Right atrium auricular region (tissue), 2 donors: ENCODE results near the gene FOXP1. TPM values are rescaled to one million over a fixed set of nuclear protein-coding genes. Genes with fewer than 3 reads are reported as not detected.

Experiments used
- DNase-seq: peaks from one replicate; pipeline ENCODE4 v3.0.0-alpha.2; 2019; ENCODE audit warnings: low spot score
- H3K27ac ChIP-seq, 2 donors: fragments of 200-600 bp; sonication (generic); 1 replicate in 1 of 2; 2 replicates in 1 of 2; pipeline ENCODE4 v1.5.1; 2016 to 2019
- H3K27me3 ChIP-seq, 2 donors: fragments of 200-600 bp; sonication (generic); one replicate each; pipeline versions ENCODE4 v1.5.1 to v1.6.0; 2017 to 2019
- H3K36me3 ChIP-seq: fragments of 200-600 bp; sonication (generic); one replicate; pipeline ENCODE4 v1.5.1; 2016
- H3K4me1 ChIP-seq, 2 donors: fragments of 200-600 bp; sonication (generic); one replicate each; pipeline versions ENCODE4 v1.5.1 to v1.6.0; 2017 to 2019
- H3K4me3 ChIP-seq, 2 donors: fragments of 200-600 bp; sonication (generic); 1 replicate in 1 of 2; 2 replicates in 1 of 2; pipeline ENCODE4 v1.5.1; 2017 to 2019; ENCODE audit warnings: mild to moderate bottlenecking in 1 of 2, moderate library complexity in 1 of 2
- H3K9me3 ChIP-seq, 2 donors: fragments of 200-600 bp; sonication (generic); one replicate each; pipeline ENCODE4 v1.5.1; 2019
- total RNA-seq, 2 donors: library from RNA; depleted of rRNA; stranded (reverse); fragments of >200 nt; gene quantifications; one replicate each; pipeline ENCODE4 v1.1.0, GENCODE V29; 2016
- TF ChIP-seq, protein P1 (sequence below), 2 donors: fragments of 200-600 bp; sonication (generic); IDR thresholded peaks; one replicate each; pipeline ENCODE4 v1.5.1; 2019; ENCODE audit warnings: antibody characterized with exemption in 2 of 2

FOXP1 gene
- total RNA-seq, 2 donors from 2014 or later: 39.2 to 59.0 TPM

DNA sequence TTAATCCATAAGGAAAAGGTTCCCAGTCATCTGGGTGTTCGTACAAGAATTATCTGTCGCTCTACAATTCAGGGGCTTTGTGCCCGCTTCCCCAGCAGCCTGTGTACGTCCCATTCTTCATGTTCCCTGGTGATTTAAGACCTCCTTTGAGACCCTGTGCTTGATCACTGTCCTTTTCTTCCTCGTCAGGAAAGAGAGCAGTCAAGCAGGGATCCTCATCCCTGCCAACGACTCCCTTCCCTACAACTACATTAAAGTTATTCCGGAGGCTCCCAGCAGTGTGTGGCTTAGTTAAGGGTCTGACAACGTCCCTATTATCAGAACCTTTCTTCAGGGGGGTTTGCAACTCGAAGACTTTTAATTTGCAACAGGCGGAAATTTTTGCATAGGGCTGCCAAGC lies 175.7 kb downstream of the FOXP1 start:
- DNase-seq: no peak
- Histone ChIP-seq H3K9me3 (no peaks in the 10 kb centered on the region), H3K36me3 (no peaks in the 10 kb centered on the region), H3K27me3 (no peaks in the 10 kb centered on the region), H3K4me3 (no peak overlapping the region), H3K4me1 (no peaks in the 10 kb centered on the region), H3K27ac (no peak overlapping the region)
- TF ChIP-seq, protein P1, sequence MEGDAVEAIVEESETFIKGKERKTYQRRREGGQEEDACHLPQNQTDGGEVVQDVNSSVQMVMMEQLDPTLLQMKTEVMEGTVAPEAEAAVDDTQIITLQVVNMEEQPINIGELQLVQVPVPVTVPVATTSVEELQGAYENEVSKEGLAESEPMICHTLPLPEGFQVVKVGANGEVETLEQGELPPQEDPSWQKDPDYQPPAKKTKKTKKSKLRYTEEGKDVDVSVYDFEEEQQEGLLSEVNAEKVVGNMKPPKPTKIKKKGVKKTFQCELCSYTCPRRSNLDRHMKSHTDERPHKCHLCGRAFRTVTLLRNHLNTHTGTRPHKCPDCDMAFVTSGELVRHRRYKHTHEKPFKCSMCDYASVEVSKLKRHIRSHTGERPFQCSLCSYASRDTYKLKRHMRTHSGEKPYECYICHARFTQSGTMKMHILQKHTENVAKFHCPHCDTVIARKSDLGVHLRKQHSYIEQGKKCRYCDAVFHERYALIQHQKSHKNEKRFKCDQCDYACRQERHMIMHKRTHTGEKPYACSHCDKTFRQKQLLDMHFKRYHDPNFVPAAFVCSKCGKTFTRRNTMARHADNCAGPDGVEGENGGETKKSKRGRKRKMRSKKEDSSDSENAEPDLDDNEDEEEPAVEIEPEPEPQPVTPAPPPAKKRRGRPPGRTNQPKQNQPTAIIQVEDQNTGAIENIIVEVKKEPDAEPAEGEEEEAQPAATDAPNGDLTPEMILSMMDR (IDR thresholded peaks at IDR 0.05): no peak

DNA sequence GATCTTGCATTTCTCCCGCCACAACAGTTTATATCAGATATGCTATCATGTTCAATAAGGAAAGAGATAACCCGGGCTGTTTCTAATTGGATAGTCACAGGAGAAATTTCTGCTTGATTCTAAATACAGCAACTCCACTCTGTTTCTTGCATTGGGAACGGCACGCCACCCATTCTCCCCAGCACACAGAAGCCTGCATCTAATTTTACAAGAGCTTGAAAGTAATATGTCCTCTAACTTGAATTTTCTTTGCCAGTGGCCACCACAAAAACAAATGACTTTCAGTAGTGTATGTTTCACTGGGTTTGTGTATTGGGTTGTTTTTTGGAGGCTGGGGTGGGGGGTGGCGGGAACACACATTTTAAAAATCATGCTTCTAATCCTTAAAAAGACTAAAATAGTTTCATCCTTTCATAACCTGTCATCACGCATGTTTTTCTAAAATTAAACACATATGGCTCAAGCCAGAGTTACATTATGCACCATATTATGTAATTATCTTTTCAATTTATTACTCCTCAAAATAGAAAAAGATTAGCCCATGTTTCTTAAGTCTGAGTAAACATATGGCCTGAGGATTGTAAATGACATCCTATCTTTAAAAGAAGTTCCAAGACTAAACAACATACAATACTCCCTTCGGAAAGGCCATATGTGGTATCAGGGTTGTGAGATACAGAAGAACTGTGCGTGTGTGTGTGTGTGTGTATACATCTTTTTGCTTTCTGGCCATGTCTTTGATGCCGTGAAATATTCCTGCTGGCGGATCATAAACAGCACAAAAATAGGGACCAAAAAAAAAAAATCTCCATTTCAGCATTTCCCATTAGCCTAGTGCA lies 176.3 kb downstream of the FOXP1 start:
- no peaks in the 10 kb centered on the region for H3K9me3 ChIP-seq
- DNase-seq: no peak
- no peaks in the 10 kb centered on the region for H3K4me1 ChIP-seq
- TF ChIP-seq, protein P1 (IDR thresholded peaks at IDR 0.05): no peak
- no peak overlapping the region for H3K27ac ChIP-seq
- no peaks in the 10 kb centered on the region for H3K27me3 ChIP-seq
- no peak overlapping the region for H3K4me3 ChIP-seq
- H3K36me3 ChIP-seq: no peaks in the 10 kb centered on the region

- TF ChIP-seq, protein P1 (IDR thresholded peaks at IDR 0.05): no peak
- Histone ChIP-seq H3K9me3 (no peaks in the 10 kb centered on the region), H3K27ac (no peak overlapping the region), H3K4me3 (no peak overlapping the region), H3K36me3 (no peaks in the 10 kb centered on the region), H3K4me1 (peaks cover 0 to 7% of the 10 kb centered on the region in 2 donors), H3K27me3 (no peaks in the 10 kb centered on the region)
- no peak for DNase-seq
Measured at GRCh38 chr3:71402911-71403310, 180.6 kb downstream of the FOXP1 start.

DNA sequence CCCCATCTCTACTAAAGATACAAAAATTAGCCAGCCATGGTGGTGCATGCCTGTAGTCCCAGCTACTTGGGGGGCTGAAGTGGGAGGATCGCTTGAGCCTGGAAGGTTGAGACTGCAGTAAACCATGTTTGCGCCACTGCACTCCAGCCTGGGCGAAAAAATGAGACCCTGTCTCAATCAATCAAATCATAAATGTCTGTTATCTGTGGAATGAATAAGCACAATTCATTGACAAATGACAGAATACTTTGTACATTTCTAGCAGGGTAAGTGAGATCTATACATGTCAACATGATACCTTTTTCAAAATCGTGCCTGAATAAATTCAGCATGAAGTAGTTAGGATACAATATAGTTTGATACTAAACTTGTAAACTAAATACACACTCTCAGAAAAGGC lies 181.2 kb downstream of the FOXP1 start:
- H3K36me3 ChIP-seq: no peaks in the 10 kb centered on the region
- no peak for DNase-seq
- H3K4me3 ChIP-seq: no peak overlapping the region
- TF ChIP-seq, protein P1 (IDR thresholded peaks at IDR 0.05): no peak
- H3K27ac ChIP-seq: no peak overlapping the region
- H3K4me1 ChIP-seq: peaks cover 0 to 7% of the 10 kb centered on the region in 2 donors
- H3K27me3 ChIP-seq: no peaks in the 10 kb centered on the region
- H3K9me3 ChIP-seq: no peaks in the 10 kb centered on the region

DNA sequence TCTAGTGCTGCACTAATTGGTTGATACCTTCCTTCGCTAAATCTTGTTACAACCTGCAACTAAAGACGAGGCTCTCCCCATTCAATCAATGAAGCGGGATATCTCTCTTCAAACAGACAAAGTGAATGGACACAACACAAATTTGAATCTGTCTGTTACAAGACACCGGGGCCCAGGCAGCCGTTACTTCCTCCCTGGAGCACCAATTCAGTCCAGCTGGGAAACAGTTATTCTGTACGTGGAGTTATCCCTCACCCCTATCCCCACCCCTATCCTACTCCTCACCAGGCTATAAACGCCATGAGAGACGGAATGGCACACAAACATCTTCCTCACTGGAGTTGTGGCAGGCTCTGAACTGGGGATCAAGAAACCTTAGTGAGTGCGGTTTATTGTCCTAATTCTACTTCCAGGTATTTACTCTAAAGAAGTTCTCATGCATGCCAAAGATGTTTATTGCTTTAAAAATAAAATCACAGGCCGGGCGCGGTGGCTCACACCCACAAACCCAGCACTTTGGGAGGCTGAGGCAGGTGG lies 181.8 kb downstream of the FOXP1 start:
- Histone ChIP-seq H3K36me3 (no peaks in the 10 kb centered on the region), H3K27ac (no peak overlapping the region), H3K4me3 (no peak overlapping the region), H3K27me3 (no peaks in the 10 kb centered on the region), H3K4me1 (peaks cover 0 to 7% of the 10 kb centered on the region in 2 donors), H3K9me3 (no peaks in the 10 kb centered on the region)
- DNase-seq: no peak
- TF ChIP-seq, protein P1 (IDR thresholded peaks at IDR 0.05): no peak
